ENCODE measurements around the gene PAX6.

The PAX6 gene

DNA sequence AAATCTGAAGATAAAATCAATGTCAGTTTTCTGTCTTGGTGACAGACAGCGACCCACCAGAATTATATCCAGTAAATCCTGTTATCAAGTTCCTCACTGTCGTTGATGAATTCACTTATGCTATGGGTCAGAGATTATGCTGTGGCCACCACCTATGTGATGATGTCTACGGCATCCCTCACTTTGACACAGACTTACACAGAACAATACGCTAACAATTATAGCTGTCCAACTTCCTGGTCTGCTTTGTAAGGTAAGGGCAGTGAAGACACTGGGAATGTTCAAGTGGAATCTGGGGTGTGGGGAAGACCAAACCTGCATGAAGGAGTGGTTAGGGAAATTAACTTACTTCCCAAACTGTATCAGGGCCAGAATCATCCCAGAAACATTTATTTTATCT is 19.3 kb upstream of the PAX6 start:
- H3K9ac ChIP-seq (ENCODE audit: low read length in 5 of 5) = no peak overlapping the region
- no peak overlapping the region for H3K27ac ChIP-seq (ENCODE audit: low read depth, low read length)
- H3K36me3 ChIP-seq (ENCODE audit: control insufficient read depth in 5 of 5, insufficient read depth in 5 of 5, low read length in 5 of 5) = no peaks in the 10 kb centered on the region
- H3K27me3 ChIP-seq (ENCODE audit: control insufficient read depth in 5 of 5, insufficient read depth in 4 of 5, low read length in 5 of 5) = peaks cover 27 to 62% (median 39%) of the 10 kb centered on the region in 5 donors
- no peak overlapping the region for H3K4me3 ChIP-seq (ENCODE audit: low read depth in 1 of 5, low read length in 5 of 5)
- H3K4me1 ChIP-seq (ENCODE audit: control insufficient read depth in 5 of 5, insufficient read depth in 5 of 5, low read length in 5 of 5) = peaks cover 0 to 17% (median 8%) of the 10 kb centered on the region in 5 donors
- H3K9me3 ChIP-seq (ENCODE audit: control insufficient read depth in 5 of 5, low read length in 5 of 5) = no peaks in the 10 kb centered on the region

DNA sequence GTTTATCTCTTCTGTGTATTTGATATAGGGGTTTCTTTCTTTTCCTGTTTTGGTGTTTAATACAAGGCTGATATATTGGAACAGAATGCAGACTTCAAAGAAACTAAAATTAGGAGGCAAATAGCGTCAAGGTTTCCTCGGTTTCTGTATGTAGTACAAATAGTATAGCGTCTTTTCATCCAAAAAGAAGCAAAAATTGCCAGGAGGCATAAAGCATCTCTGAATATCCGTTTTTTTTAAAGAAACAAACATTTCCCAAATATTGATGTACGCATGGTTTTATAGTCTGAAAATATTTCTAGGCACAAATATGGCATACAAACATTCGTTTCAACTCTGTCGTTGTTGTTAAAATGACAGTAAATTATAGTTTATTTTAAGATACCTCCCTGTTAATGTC is 17.1 kb upstream of the PAX6 start:
- no peaks in the 10 kb centered on the region for H3K36me3 ChIP-seq (ENCODE audit: control insufficient read depth in 5 of 5, insufficient read depth in 5 of 5, low read length in 5 of 5)
- no peaks in the 10 kb centered on the region for H3K9me3 ChIP-seq (ENCODE audit: control insufficient read depth in 5 of 5, low read length in 5 of 5)
- H3K4me1 ChIP-seq (ENCODE audit: control insufficient read depth in 5 of 5, insufficient read depth in 5 of 5, low read length in 5 of 5) = peaks cover 0 to 25% (median 11%) of the 10 kb centered on the region in 5 donors
- no peak overlapping the region for H3K9ac ChIP-seq (ENCODE audit: low read length in 5 of 5)
- no peak overlapping the region for H3K27ac ChIP-seq (ENCODE audit: low read depth, low read length)
- peaks cover 49 to 72% (median 50%) of the 10 kb centered on the region in 5 donors for H3K27me3 ChIP-seq (ENCODE audit: control insufficient read depth in 5 of 5, insufficient read depth in 4 of 5, low read length in 5 of 5)
- no peak overlapping the region for H3K4me3 ChIP-seq (ENCODE audit: low read depth in 1 of 5, low read length in 5 of 5)

GRCh38 chr11:31827455-31828206 is 16.5 kb upstream of the PAX6 start:
- Histone ChIP-seq H3K4me3 (ENCODE audit: low read depth in 1 of 5, low read length in 5 of 5) (peak overlapping the region in 2 of 5 donors; percentile 11 to 40), H3K27me3 (ENCODE audit: control insufficient read depth in 5 of 5, insufficient read depth in 4 of 5, low read length in 5 of 5) (peaks cover 54 to 77% (median 56%) of the 10 kb centered on the region in 5 donors), H3K4me1 (ENCODE audit: control insufficient read depth in 5 of 5, insufficient read depth in 5 of 5, low read length in 5 of 5) (peaks cover 0 to 25% (median 11%) of the 10 kb centered on the region in 5 donors), H3K36me3 (ENCODE audit: control insufficient read depth in 5 of 5, insufficient read depth in 5 of 5, low read length in 5 of 5) (no peaks in the 10 kb centered on the region), H3K9me3 (ENCODE audit: control insufficient read depth in 5 of 5, low read length in 5 of 5) (no peaks in the 10 kb centered on the region), H3K27ac (ENCODE audit: low read depth, low read length) (no peak overlapping the region), H3K9ac (ENCODE audit: low read length in 5 of 5) (no peak overlapping the region)

DNA sequence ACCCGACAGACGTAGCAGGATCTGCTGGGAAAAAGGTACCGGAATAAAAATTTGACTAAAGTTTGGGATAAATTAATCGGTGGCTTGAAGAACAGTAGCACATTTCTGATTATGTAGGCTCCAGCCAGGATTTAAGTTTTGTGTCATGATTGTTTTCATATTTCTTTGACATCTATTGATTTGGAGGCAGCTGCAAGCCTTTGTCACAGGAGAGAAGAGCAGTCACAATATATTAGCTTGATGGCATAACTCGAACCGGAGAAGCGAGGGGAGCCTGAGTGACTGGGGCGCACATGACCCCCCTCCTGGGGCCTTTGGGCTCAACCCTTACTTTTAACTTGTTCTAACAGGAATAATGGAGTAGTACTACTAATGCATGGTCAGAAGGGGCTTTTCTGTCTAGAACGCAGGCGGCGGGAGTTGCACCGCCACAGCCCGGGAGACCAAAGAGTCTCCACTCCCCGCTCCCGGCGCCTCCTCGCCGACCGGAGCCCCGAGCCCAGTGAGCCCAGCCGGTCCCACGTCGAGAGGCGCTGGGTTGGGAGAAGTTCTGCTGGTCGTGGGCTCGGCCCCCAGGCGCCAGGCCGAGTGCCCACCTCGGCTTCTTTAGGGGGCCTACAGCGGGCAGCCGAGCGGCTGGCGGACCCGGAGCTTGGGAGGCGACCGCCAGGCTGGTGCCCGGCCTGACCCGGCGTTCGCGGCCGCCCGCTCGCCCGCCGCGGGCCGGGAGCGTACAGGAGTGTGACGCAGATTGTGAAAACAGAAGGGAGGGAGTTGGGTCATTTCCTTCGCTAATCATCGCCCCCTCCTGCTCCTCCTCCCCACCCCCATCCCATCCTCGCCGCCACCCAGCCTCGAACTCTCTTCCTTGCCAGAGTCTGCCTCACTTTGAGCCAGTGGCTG is 15.7 kb upstream of the PAX6 start:
- Histone ChIP-seq H3K27ac (ENCODE audit: low read depth, low read length) (no peak overlapping the region), H3K36me3 (ENCODE audit: control insufficient read depth in 5 of 5, insufficient read depth in 5 of 5, low read length in 5 of 5) (no peaks in the 10 kb centered on the region), H3K9ac (ENCODE audit: low read length in 5 of 5) (no peak overlapping the region), H3K9me3 (ENCODE audit: control insufficient read depth in 5 of 5, low read length in 5 of 5) (no peaks in the 10 kb centered on the region), H3K4me3 (ENCODE audit: low read depth in 1 of 5, low read length in 5 of 5) (peak overlapping the region in 2 of 5 donors; percentile 11 to 40), H3K4me1 (ENCODE audit: control insufficient read depth in 5 of 5, insufficient read depth in 5 of 5, low read length in 5 of 5) (peaks cover 0 to 25% (median 11%) of the 10 kb centered on the region in 5 donors), H3K27me3 (ENCODE audit: control insufficient read depth in 5 of 5, insufficient read depth in 4 of 5, low read length in 5 of 5) (peaks cover 63 to 83% (median 64%) of the 10 kb centered on the region in 5 donors)

GRCh38 chr11:31825838-31826484 is 14.8 kb upstream of the PAX6 start:
- Histone ChIP-seq H3K9ac (ENCODE audit: low read length in 5 of 5) (no peak overlapping the region), H3K27me3 (ENCODE audit: control insufficient read depth in 5 of 5, insufficient read depth in 4 of 5, low read length in 5 of 5) (peaks cover 68 to 91% (median 71%) of the 10 kb centered on the region in 5 donors), H3K4me1 (ENCODE audit: control insufficient read depth in 5 of 5, insufficient read depth in 5 of 5, low read length in 5 of 5) (peaks cover 0 to 25% (median 11%) of the 10 kb centered on the region in 5 donors), H3K27ac (ENCODE audit: low read depth, low read length) (no peak overlapping the region), H3K4me3 (ENCODE audit: low read depth in 1 of 5, low read length in 5 of 5) (no peak overlapping the region), H3K36me3 (ENCODE audit: control insufficient read depth in 5 of 5, insufficient read depth in 5 of 5, low read length in 5 of 5) (no peaks in the 10 kb centered on the region), H3K9me3 (ENCODE audit: control insufficient read depth in 5 of 5, low read length in 5 of 5) (no peaks in the 10 kb centered on the region)

GRCh38 chr11:31824879-31825837 is 14.0 kb upstream of the PAX6 start:
- Histone ChIP-seq H3K9me3 (ENCODE audit: control insufficient read depth in 5 of 5, low read length in 5 of 5) (no peaks in the 10 kb centered on the region), H3K27ac (ENCODE audit: low read depth, low read length) (no peak overlapping the region), H3K27me3 (ENCODE audit: control insufficient read depth in 5 of 5, insufficient read depth in 4 of 5, low read length in 5 of 5) (peaks cover 75 to 93% (median 79%) of the 10 kb centered on the region in 5 donors), H3K9ac (ENCODE audit: low read length in 5 of 5) (no peak overlapping the region), H3K36me3 (ENCODE audit: control insufficient read depth in 5 of 5, insufficient read depth in 5 of 5, low read length in 5 of 5) (no peaks in the 10 kb centered on the region), H3K4me1 (ENCODE audit: control insufficient read depth in 5 of 5, insufficient read depth in 5 of 5, low read length in 5 of 5) (peaks cover 0 to 25% (median 11%) of the 10 kb centered on the region in 5 donors), H3K4me3 (ENCODE audit: low read depth in 1 of 5, low read length in 5 of 5) (no peak overlapping the region)

GRCh38 chr11:31824332-31824878 is 13.3 kb upstream of the PAX6 start:
- H3K27me3 ChIP-seq (ENCODE audit: control insufficient read depth in 5 of 5, insufficient read depth in 4 of 5, low read length in 5 of 5) = peaks cover 83 to 94% (median 86%) of the 10 kb centered on the region in 5 donors
- H3K9me3 ChIP-seq (ENCODE audit: control insufficient read depth in 5 of 5, low read length in 5 of 5) = no peaks in the 10 kb centered on the region
- H3K4me1 ChIP-seq (ENCODE audit: control insufficient read depth in 5 of 5, insufficient read depth in 5 of 5, low read length in 5 of 5) = peaks cover 0 to 28% (median 14%) of the 10 kb centered on the region in 5 donors
- H3K27ac ChIP-seq (ENCODE audit: low read depth, low read length) = no peak overlapping the region
- H3K4me3 ChIP-seq (ENCODE audit: low read depth in 1 of 5, low read length in 5 of 5) = no peak overlapping the region
- no peak overlapping the region for H3K9ac ChIP-seq (ENCODE audit: low read length in 5 of 5)
- no peaks in the 10 kb centered on the region for H3K36me3 ChIP-seq (ENCODE audit: control insufficient read depth in 5 of 5, insufficient read depth in 5 of 5, low read length in 5 of 5)

- Histone ChIP-seq H3K9ac (ENCODE audit: low read length in 5 of 5) (no peak overlapping the region), H3K9me3 (ENCODE audit: control insufficient read depth in 5 of 5, low read length in 5 of 5) (no peaks in the 10 kb centered on the region), H3K36me3 (ENCODE audit: control insufficient read depth in 5 of 5, insufficient read depth in 5 of 5, low read length in 5 of 5) (no peaks in the 10 kb centered on the region), H3K27me3 (ENCODE audit: control insufficient read depth in 5 of 5, insufficient read depth in 4 of 5, low read length in 5 of 5) (peaks cover 81 to 94% (median 89%) of the 10 kb centered on the region in 5 donors), H3K4me1 (ENCODE audit: control insufficient read depth in 5 of 5, insufficient read depth in 5 of 5, low read length in 5 of 5) (peaks cover 0 to 28% (median 14%) of the 10 kb centered on the region in 5 donors), H3K4me3 (ENCODE audit: low read depth in 1 of 5, low read length in 5 of 5) (no peak overlapping the region), H3K27ac (ENCODE audit: low read depth, low read length) (no peak overlapping the region)
These were observed 12.7 kb upstream of the PAX6 start for GRCh38 chr11:31823644-31824331.
